Activated naive CD4-positive, alpha-beta T cell treated with Interleukin-2 at 50 U/mL for 16 hours (primary cell): ENCODE results near the gene PRDX4.
"Not testable (repeated sequence)": the region's sequence is repeated elsewhere in the genome, so short reads cannot be mapped to it uniquely, and the experiment has no call there.

Experiments used
- DNase-seq: peaks from one replicate; pipeline ENCODE4 v3.0.0-alpha.2; 2020

PRDX4 gene

GRCh38 chrX:23667239-23668177, at the start of gene PRDX4:
Gene PRDX4 (plus strand): TSS chrX:23667493. CDS start chrX:23667571, 78 bp downstream.
- DNase-seq: peak; percentile 79

DNA sequence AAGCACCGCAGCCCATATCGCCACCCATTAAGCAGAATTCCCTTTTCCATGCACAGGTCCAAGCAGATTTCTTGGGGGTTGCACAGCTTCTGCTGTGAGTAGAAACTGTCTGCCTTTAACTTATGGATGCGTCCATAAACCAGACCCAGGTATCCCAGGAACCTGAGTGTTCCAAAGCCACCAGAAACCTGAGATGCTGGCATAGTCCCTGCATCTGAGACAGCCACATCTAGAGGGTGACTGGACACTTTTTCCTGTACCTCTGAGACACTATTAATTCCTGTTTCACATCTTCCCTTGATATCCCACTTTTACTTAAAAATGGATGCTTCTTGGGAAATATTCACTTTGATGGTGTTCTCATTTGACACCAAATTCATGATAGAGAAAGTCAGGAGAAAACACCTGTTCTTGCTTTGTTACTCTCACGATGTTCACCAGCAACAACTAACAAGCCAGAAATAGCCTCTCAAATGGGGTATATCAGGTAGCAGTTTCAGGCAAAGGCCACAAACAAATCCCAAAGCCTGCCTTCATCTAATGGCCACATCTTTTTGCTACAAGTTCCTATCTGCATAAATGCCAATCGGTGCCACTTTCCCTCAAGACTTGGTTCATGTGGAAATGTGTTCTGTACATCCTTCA, 45.5 kb upstream of the PRDX4 start:
- no peak for DNase-seq

- no peak for DNase-seq
These were observed 43.5 kb upstream of the PRDX4 start for GRCh38 chrX:23623797-23624196.

DNA sequence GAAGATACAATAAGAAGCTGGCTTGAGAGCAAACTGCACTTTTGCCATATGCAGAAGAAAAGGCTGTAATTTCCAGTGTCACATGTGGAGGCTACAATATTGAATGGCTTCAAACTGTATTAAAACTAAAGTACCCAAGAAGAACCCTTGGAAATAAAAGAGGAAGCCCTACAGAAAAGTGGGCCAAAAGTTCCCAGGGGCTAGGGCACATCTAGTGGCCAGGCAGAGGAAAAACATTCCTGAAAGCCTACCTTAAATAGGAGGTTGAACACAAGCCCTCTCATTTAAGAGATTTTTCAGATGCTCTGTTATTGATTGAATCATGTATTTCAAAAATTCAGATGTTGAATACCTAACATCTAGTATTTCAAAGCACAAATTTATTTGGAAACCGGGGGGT, 40.6 kb upstream of the PRDX4 start:
- DNase-seq: no peak

DNA sequence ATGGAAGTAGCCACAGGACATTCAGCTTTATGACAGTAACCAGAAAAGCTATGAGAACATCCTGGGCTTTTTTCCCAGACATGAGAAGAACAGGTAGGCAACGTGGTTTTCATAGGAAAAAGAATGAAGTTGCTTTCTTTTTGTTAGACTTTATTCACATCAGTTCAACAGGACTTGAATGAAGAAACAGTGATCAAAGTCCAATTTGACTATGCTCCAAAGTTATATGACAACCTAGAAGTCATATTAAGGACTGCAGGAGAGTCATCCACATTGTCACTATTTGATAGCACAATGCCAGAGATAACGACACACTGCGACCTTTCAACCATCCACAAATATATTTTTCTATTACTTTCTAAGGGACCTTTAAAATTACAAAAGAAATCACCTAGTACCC, 39.2 kb upstream of the PRDX4 start:
- no peak for DNase-seq

DNA sequence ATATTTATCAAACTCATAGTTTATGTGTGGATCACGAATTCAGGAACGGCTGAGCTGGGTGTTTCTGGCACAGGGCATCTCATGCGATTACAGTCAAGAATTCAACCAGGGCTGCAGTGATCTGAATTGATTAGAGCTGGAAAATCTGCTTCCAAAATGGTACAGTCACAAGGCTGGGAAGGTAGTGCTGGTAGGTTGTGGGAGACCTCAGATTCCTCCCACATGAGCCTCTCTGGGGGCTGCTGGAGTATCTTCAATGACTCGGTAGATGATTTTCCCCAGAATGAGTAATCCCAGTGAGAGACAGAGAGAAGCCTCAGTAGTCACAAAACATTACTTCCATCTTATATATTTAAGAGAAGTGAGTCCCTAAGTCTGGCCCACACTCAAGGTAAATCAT, 36.2 kb upstream of the PRDX4 start:
- no peak for DNase-seq

- DNase-seq: no peak
These were observed 33.3 kb upstream of the PRDX4 start for GRCh38 chrX:23633834-23634580.

GRCh38 chrX:23637187-23637586, 30.1 kb upstream of the PRDX4 start:
- DNase-seq: no peak

DNA sequence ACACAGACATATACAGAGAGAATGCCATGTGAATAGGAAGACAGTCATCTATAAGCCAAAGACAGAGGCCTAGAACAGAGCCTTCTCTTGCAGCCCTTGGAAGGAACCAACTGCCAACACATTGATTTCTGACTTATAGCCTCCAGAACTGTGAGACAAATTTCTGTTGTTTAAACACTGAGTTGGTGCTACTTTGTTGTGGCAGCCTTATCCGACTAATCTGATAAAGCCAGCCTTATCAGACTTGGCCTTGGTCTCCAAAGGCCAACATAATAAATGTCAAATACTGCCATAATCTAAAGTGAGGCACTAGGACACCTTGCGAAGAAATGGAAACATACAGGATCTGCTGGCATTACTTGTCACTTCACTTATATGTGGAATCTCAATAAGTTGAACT, 24.3 kb upstream of the PRDX4 start:
- no peak for DNase-seq

DNA sequence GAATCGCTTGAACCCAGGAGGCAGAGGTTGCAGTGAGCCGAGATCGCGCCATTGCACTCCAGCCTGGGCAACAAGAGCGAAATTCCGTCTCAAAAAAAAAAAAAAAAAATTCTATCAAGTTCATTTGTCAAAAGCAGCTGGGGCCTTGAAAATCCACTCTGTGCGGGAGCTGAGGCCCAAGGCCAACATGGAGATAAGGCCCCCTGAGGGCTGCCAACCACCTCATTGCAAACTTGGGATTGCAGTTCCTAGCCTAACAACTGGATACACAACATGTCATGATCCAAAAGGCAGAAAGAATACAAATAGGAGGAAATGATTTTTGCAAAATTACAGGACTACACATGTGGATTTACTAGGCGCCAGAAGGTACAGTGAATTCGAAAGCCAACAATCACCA, 22.5 kb upstream of the PRDX4 start:
- DNase-seq: no peak

- DNase-seq: no peak
These were observed 11.2 kb upstream of the PRDX4 start for GRCh38 chrX:23656091-23656490.

DNA sequence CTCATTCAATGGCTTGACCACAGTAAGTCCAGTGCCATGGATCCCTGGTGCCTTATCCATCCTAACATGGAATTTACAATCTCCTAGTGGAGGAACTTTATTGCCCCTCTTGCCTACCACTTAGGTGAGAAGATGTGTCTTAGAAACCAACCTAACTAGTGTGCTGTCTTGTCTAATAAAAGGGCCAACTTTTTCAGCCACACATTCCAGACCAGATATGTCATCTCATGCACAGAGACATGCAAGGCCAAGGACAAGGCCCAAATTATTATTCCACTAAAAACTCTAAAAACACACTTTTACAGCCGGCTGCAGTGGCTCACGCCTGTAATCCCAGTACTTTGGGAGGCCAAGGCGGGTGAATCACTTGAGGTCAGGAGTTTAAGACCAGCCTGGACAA, 10.6 kb upstream of the PRDX4 start:
- DNase-seq: no peak

DNA sequence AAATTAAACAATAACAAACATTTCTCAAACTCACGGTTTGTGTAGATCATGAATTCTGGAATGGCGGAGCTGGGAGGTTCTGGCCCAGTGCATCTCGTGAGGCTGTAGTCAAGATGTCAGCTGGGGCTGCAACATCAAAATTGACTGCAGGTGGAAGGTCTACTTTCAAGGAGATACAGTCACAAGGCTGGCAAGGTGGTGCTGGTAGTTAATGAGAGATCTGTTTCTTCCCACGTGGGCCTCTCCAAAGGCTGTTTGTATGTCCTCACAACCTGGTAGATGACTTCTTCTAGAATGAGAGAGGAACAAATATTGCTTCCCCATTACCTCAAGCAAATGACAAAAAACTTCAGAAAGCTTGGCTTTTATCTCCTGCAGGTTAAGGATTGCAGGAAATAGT, 8.0 kb upstream of the PRDX4 start:
- DNase-seq: no peak

DNA sequence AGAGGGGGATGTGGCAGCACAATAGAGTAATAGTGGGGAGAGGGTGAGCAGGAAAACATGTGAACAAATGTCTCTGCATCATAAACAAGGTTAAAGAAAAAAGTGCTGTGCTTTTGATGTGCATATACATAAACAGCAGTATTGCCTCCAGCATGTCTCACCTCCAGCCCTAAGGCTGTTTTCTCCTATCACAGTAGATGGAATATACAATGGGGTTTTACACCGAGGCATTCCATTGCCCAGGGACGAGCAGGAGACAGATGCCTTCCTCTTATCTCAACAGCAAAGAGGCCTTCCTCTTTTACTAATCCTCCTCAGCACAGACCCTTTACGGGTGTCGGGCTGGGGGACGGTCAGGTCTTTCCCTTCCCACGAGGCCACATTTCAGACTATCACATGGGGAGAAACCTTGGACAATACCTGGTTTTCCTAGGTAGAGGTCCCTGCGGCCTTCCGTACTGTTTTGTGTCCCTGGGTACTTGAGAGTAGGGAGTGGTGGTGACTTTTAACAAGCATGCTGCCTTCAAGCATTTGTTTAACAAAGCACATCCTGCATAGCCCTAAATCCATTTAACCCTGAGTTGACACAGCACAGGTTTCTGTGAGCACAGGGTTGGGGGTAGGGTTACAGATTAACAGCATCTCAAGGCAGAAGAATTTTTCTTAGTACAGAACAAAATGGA, 7.1 kb upstream of the PRDX4 start:
- DNase-seq: not testable (repeated sequence)

DNA sequence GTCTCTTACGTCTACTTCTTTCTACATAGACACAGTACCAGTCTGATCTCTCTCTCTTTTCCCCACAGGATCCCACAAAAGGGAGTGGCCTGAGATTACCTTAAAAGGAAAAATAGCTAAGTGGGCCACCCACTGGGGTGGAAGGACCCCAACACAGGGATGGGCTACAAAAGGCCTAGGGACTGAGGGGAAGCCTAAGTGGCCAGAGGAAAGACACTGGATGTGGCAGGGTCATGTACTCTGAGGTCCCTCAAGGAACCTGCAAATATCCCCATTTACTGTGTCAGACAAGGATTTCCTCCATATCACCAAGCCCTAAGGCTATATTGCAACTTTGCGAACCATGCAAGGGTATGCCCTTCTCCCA, 6.5 kb upstream of the PRDX4 start:
- DNase-seq: no peak

GRCh38 chrX:23661671-23662070, 5.6 kb upstream of the PRDX4 start:
- no peak for DNase-seq

- DNase-seq: no peak
These were observed 5.1 kb upstream of the PRDX4 start for GRCh38 chrX:23662187-23662586.

- DNase-seq: no peak
These were observed 4.4 kb upstream of the PRDX4 start for GRCh38 chrX:23662853-23663252.

- DNase-seq: no peak
These were observed 2.8 kb upstream of the PRDX4 start for GRCh38 chrX:23664496-23664895.

GRCh38 chrX:23666282-23666681, 1.0 kb upstream of the PRDX4 start:
- no peak for DNase-seq

GRCh38 chrX:23668335-23668734, 1.0 kb downstream of the PRDX4 start:
- DNase-seq: no peak

- no peak for DNase-seq
These were observed 3.2 kb downstream of the PRDX4 start for GRCh38 chrX:23670528-23670927.

DNA sequence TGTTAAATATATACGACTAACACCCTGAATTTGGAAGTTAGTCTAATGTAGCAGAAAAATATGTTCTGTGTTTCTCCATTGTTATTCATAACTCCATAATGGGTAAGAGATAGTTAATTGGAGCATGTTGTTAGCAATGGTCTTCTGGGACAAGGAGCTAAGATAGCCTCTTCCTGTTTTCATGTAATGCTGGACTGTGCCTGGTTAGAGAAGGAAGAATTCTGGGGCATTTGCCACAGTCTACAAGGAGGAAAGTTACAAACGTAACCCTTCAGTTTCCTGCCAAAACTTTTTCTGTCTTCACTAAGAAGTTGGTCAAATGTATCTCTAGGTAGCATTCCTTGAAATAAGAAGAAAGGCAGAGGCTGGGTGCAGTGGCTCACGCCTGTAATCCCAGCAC, 5.8 kb downstream of the PRDX4 start:
- no peak for DNase-seq
